NCI-H187 (cell line): ENCODE results near the gene TCHP.

ENCODE experiments used
- DNase-seq, 2 experiments: peaks; one replicate each; lab custom pipeline; 2025; lab: John Stamatoyannopoulos, UW

TCHP gene

DNA sequence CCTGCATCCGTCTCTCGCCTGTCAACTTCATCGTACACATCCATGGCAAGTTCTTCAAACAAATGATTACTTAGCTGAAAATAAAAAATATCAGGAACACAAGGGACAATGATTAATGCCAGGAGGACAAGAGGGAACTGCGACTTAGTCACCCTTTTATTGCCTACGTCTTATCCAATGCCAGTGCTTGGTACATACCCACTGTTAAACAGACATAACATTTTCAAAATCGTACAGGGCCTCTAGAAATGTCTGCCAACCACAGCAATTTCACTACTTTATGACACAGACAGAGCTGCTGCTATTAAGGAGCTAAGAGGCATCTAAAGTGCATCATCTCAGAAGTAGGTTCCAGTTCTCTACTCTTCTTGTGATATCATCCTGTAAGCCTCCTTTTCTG is 61.5 kb downstream of the TCHP start:
- DNase-seq, result no peak

DNA sequence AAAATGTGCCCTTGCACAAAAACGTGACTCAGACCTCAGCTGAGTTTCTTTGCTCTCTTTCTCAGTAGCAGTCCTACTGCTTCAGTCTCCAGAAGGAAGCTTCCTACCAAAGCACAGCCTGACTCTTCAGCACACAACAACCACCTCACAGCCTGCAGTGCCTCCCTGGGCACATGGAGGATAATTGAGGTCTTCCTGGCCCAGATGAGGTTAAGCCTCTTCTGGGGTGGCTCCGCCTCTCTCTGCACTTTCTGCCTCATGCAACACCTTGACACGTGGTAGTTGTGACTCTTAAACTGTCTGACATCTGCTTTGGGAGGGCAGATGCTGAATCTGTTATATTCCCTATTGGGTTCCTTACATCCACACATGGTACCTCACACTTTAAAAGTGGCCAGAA is 62.3 kb downstream of the TCHP start:
- DNase-seq, result no peak

DNA sequence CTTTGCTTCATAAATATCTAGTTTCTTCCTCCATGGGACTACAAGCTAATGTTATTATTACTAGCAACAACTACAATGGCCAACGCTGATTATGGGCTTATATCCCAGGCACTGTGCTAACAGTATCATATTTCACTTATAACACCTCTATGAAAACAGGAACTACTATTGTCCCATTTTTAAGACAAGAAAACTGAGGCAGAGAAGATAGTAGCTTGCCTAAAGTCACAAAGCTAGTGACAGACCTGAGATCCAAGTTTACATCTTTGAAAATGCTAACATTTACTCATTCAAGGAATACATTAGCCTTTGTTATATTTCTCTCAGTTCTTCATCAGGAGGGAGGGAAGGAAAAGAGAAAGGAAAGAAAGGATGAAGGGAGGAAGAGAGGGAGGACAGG is 63.3 kb downstream of the TCHP start:
- no peak for DNase-seq

DNA sequence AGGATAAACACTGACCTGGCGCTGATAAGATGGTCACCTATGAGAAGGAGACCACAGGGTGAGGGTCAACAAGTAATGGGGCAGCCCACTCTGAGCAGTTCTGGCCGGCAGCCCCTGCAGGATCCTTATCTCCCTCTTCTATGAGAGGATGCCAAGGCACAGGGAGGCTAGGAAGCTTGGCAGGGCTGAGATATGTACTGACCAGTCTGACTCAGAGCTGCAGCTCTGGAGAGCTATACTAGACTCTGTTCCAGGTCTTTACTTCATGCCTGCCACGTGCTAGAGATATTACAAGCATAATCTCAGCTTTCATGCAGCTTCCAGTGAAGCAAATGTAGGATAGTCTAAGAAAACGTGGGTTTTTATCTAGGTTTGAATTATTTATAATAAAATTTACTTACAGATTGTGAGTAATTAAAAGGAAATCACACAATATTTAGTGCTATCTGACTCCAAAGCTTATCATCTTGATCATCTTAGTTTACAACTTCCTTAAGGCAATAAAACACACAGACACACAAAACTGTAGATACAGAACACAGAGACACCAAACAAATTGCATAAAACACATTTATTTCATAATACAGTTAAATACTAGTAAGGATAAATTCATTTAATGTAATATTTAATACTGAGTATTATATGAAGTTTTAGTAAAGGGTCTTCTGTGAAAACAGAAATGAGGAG is 63.8 kb downstream of the TCHP start:
- DNase-seq, result no peak

DNA sequence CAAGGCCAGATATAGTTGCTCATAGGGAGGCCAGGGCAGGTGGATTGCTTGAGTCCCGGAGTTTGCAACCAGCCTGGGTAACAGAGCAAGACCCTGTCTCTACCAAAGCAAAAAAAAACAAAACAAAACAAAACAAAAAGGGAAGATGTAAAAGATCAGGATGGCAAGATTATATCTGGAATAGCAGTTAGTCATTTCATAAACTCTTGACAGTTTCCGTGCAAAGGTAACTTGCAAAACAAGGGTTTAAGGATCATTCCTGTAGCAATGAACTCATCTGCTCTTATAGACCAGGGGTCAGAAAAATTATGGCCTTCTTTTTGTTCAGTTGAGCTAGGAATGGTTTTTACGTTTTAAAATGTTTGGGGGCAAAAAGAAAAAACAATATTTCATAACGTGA is 66.5 kb downstream of the TCHP start:
- no peak for DNase-seq

DNA sequence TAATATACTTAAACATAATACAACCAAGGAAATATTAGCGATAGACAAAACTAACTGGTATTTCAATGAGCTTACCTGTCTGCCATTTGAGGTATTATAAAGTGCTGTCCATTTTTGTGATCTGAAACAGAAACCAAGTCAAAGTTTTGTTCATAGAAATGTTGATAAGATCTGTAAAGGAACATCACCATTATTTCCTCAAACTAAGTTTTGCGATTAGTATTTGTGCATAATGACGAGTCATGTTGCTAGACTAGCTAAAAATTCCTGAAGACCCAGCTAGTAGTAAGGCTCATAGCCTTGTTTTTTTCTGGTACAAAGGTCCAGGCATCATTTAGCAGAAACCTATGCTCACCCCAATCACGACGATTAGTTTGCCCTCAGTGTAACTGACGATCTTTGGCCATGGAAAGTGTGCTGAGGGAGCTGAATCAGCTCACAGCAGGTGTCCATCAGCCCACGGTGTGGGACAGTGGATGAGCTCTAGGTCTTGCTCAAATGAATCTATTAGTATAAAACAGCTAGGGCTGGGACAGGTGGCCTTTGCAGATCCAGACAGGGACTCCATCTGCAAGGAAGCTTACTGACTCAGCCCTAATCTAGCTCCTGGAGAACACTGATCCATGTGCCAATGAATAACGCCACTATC is 67.4 kb downstream of the TCHP start:
- no peak for DNase-seq
